Stomach (tissue), 4 donors: Measurements from ENCODE around the gene COL6A1.

Experiments used
- CTCF ChIP-seq, 7 experiments: fragments of 450-650 bp in 4 of 7; fragments of 200-600 bp in 3 of 7; sonication (generic) in 3 of 7; IDR thresholded peaks; one replicate each; pipeline ENCODE4 v1.5.1; 2016 to 2019; ENCODE audit warnings: antibody characterized with exemption in 7 of 7, control low read depth in 2 of 7, mild to moderate bottlenecking in 1 of 7
- POLR2A ChIP-seq, 4 donors: fragments of 450-650 bp; IDR thresholded peaks; one replicate each; pipeline ENCODE4 v1.6.1; 2016; ENCODE audit warnings: antibody characterized with exemption in 4 of 4, control low read depth in 2 of 4, mild to moderate bottlenecking in 1 of 4, moderate library complexity in 1 of 4

- TF ChIP-seq CTCF (IDR thresholded peaks at IDR 0.05) (no peak), POLR2A (IDR thresholded peaks at IDR 0.05) (no peak)
These were observed 30.6 kb downstream of the COL6A1 start for GRCh38 chr21:46012154-46012553.
